ENCODE data around the gene ZNF174.

Gene ZNF174

GRCh38 chr16:3444032-3444388, 43.0 kb downstream of the ZNF174 start:
- TF ChIP-seq FOXK2 (IDR thresholded peaks at IDR 0.05) (no peak), BHLHE40 (IDR thresholded peaks at IDR 0.05; ENCODE audit: borderline replicate concordance) (no peak), SP1 (IDR thresholded peaks at IDR 0.05) (no peak), ARNT (IDR thresholded peaks at IDR 0.05) (no peak), HDGF (IDR thresholded peaks at IDR 0.05; ENCODE audit: borderline replicate concordance) (no peak)
- ChIA-PET POLR2A (interaction anchor here (0.8 to 1.6 kb wide), 7 partner anchors 10 to 253 kb away, joined by 3 to 8 read pairs (median 4); partner anchors contain the start of genes ZNF174, ZNF263 and ZSCAN32), CTCF (no interaction called here)
- DNase-seq (ENCODE audit: extremely low spot score) = no peak

DNA sequence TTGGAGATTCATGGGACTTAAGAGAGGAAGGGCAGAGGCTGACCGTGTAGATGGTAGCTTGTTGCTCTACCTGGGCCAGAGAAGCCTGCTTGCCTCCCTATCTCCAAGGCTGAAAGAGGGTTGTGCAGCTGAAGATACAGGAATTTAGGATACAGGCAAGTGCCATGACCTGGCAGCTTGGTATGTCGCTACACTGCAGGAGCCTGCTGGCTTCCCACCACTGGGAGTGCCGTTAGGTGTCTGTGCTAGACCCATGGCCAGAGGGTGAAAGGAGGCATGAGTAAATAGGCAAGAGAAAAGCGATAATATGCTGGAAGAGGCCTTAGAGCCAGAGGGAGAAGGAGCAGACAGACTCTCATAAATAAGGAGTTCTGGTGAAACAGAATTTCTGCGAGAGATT, 53.1 kb downstream of the ZNF174 start:
- DNase-seq (ENCODE audit: extremely low spot score) = no peak
- CTCF ChIA-PET = no interaction called here
- POLR2A ChIA-PET = interaction anchor here (1.3 kb wide), 1 partner anchor 11 kb away, joined by 3 read pairs; the partner anchor contains the start of genes NAA60 and ZNF597
- TF ChIP-seq BHLHE40 (IDR thresholded peaks at IDR 0.05; ENCODE audit: borderline replicate concordance) (no peak), ZNF384 (IDR thresholded peaks at IDR 0.05) (no peak), NFRKB (IDR thresholded peaks at IDR 0.05) (no peak), SUZ12 (IDR thresholded peaks at IDR 0.05) (no peak), LEF1 (IDR thresholded peaks at IDR 0.05; ENCODE audit: borderline replicate concordance) (no peak), FOXM1 (IDR thresholded peaks at IDR 0.05; ENCODE audit: borderline replicate concordance) (no peak), TARDBP (IDR thresholded peaks at IDR 0.05) (no peak), FOXK2 (IDR thresholded peaks at IDR 0.05) (no peak), SP1 (IDR thresholded peaks at IDR 0.05) (no peak), HDGF (IDR thresholded peaks at IDR 0.05; ENCODE audit: borderline replicate concordance) (no peak), L3MBTL2 (conservative IDR thresholded peaks at IDR 0.05) (no peak), ARNT (IDR thresholded peaks at IDR 0.05) (no peak), PKNOX1 (IDR thresholded peaks at IDR 0.05) (no peak), ELF4 (IDR thresholded peaks at IDR 0.05) (no peak), CTBP1 (IDR thresholded peaks at IDR 0.05; ENCODE audit: borderline replicate concordance) (no peak), FOXA1 (IDR thresholded peaks at IDR 0.05) (no peak)

DNA sequence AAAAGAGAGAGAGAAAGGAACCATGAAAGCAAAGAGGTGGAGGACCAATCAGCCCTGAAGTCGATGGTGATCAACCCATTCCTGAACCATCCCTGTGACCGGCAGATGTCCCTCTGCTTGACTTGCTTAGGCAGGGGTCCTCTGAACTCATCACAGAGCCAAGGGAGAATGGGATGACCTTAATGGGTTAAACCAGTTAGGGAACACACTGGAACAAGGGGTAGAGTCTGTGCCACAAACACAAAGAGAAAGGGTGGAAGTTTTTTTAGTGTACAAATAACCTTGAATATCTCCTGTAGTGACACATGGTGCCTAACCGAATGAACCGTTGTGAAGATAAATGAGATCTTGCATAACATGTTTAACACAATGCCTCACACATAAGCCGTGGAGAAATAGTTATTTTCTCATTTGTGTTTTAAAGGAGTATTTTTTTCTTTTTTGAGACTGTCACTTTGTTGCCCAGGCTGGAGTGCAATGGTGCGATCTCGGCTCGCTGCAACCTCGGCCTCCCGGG, 53.7 kb downstream of the ZNF174 start:
- ChIA-PET CTCF (no interaction called here), POLR2A (no interaction called here)
- no peak for DNase-seq (ENCODE audit: extremely low spot score)
- TF ChIP-seq SP1 (IDR thresholded peaks at IDR 0.05) (no peak), PKNOX1 (IDR thresholded peaks at IDR 0.05) (no peak), HDGF (IDR thresholded peaks at IDR 0.05; ENCODE audit: borderline replicate concordance) (no peak), ZNF384 (IDR thresholded peaks at IDR 0.05) (no peak), ELF4 (IDR thresholded peaks at IDR 0.05) (no peak), BHLHE40 (IDR thresholded peaks at IDR 0.05; ENCODE audit: borderline replicate concordance) (no peak), CTBP1 (IDR thresholded peaks at IDR 0.05; ENCODE audit: borderline replicate concordance) (no peak), L3MBTL2 (conservative IDR thresholded peaks at IDR 0.05) (no peak), FOXA1 (IDR thresholded peaks at IDR 0.05) (no peak), FOXM1 (IDR thresholded peaks at IDR 0.05; ENCODE audit: borderline replicate concordance) (no peak), NFRKB (IDR thresholded peaks at IDR 0.05) (no peak), FOXK2 (IDR thresholded peaks at IDR 0.05) (no peak), ARNT (IDR thresholded peaks at IDR 0.05) (no peak), LEF1 (IDR thresholded peaks at IDR 0.05; ENCODE audit: borderline replicate concordance) (no peak), TARDBP (IDR thresholded peaks at IDR 0.05) (no peak), SUZ12 (IDR thresholded peaks at IDR 0.05) (no peak)

- no peak for TF ChIP-seq SP1 (IDR thresholded peaks at IDR 0.05)
- TF ChIP-seq ELF4 (IDR thresholded peaks at IDR 0.05) = peak; percentile 69
- peak; percentile 97 for TF ChIP-seq L3MBTL2 (conservative IDR thresholded peaks at IDR 0.05)
- ChIA-PET CTCF (interaction anchor here (0.6 kb wide), 1 partner anchor 33 kb away, joined by 3 read pairs; no protein-coding TSS in a partner anchor), POLR2A (interaction anchor here (0.5 to 1.1 kb wide), 5 partner anchors 14 to 189 kb away, joined by 3 to 6 read pairs (median 3); partner anchors contain the start of genes NAA60, ZNF174, ZNF597 and ZSCAN32)
- DNase-seq (ENCODE audit: extremely low spot score) = peak; percentile 99
Measured at GRCh38 chr16:3457434-3458252, 56.6 kb downstream of the ZNF174 start.

GRCh38 chr16:3458278-3458851, 57.4 kb downstream of the ZNF174 start:
- no peak for DNase-seq (ENCODE audit: extremely low spot score)
- TF ChIP-seq FOXM1 (IDR thresholded peaks at IDR 0.05; ENCODE audit: borderline replicate concordance) (no peak), FOXA1 (IDR thresholded peaks at IDR 0.05) (no peak), FOXK2 (IDR thresholded peaks at IDR 0.05) (no peak), TARDBP (IDR thresholded peaks at IDR 0.05) (no peak), ZNF384 (IDR thresholded peaks at IDR 0.05) (no peak), L3MBTL2 (conservative IDR thresholded peaks at IDR 0.05) (no peak), SP1 (IDR thresholded peaks at IDR 0.05) (no peak), CTBP1 (IDR thresholded peaks at IDR 0.05; ENCODE audit: borderline replicate concordance) (no peak), ELF4 (IDR thresholded peaks at IDR 0.05) (no peak), HDGF (IDR thresholded peaks at IDR 0.05; ENCODE audit: borderline replicate concordance) (no peak), PKNOX1 (IDR thresholded peaks at IDR 0.05) (no peak), BHLHE40 (IDR thresholded peaks at IDR 0.05; ENCODE audit: borderline replicate concordance) (no peak)
- POLR2A ChIA-PET = no interaction called here
- CTCF ChIA-PET = no interaction called here
